ENCODE measurements around the gene ARHGAP25.
A peak's percentile ranks its signal among the peaks of the same experiment; 100 is the strongest.

Gene ARHGAP25

GRCh38 chr2:68850524-68850923, 115.9 kb downstream of the ARHGAP25 start:
- DNase-seq (ENCODE audit: low read depth in 2 of 2) = no peak
- H3K4me3 ChIP-seq (replicated peaks in 1 of 2; ENCODE audit: low read depth in 2 of 2, low read length in 2 of 2) = no peak overlapping the region
- TF ChIP-seq, protein P1, sequence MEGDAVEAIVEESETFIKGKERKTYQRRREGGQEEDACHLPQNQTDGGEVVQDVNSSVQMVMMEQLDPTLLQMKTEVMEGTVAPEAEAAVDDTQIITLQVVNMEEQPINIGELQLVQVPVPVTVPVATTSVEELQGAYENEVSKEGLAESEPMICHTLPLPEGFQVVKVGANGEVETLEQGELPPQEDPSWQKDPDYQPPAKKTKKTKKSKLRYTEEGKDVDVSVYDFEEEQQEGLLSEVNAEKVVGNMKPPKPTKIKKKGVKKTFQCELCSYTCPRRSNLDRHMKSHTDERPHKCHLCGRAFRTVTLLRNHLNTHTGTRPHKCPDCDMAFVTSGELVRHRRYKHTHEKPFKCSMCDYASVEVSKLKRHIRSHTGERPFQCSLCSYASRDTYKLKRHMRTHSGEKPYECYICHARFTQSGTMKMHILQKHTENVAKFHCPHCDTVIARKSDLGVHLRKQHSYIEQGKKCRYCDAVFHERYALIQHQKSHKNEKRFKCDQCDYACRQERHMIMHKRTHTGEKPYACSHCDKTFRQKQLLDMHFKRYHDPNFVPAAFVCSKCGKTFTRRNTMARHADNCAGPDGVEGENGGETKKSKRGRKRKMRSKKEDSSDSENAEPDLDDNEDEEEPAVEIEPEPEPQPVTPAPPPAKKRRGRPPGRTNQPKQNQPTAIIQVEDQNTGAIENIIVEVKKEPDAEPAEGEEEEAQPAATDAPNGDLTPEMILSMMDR (IDR thresholded peaks at IDR 0.05; ENCODE audit: low read depth, low read length) = no peak

DNA sequence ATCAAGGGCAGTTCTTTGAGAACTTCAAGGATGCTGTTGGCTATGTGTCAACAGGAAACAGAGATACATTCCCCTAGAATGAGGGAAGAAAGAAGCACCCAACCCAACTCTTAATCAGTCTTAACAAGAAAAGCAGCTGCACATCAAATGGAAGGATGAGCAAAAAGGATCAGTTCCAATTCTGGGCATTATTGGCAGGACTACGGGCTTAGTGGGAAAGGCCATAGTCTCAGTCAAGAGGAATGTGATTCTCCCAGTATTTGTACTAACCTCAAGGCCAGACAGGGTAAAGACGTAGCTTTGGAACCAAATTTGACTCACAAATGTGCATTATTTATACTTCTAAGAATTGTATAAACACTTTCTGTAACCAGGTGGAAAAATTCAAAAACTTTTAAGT, 118.4 kb downstream of the ARHGAP25 start:
- TF ChIP-seq, protein P1 (IDR thresholded peaks at IDR 0.05; ENCODE audit: low read depth, low read length) = no peak
- DNase-seq (ENCODE audit: low read depth in 2 of 2) = peak in 1 of 2 donors; percentile 43
- no peak overlapping the region for H3K4me3 ChIP-seq (replicated peaks in 1 of 2; ENCODE audit: low read depth in 2 of 2, low read length in 2 of 2)

DNA sequence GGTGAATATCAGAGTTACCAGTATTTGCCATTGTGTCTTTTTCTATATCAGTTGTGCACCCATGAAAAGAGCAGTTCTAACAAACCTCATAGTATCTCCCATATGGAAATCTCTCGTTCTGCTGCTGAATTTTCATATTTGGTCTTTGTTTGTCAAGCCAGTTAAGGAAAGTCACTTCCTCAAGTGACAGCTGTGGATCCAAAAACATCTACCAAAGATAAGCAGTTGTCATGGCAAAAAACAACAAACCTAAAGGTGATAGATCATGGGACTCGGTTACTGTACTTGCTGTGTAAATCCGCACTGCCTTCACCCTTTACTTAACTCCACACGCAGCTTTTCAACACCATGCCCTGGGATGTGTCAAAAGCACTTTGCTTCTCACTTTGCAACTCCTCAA, 119.3 kb downstream of the ARHGAP25 start:
- DNase-seq (ENCODE audit: low read depth in 2 of 2) = peak in 1 of 2 donors; percentile 13
- TF ChIP-seq, protein P1 (IDR thresholded peaks at IDR 0.05; ENCODE audit: low read depth, low read length) = no peak
- H3K4me3 ChIP-seq (replicated peaks in 1 of 2; ENCODE audit: low read depth in 2 of 2, low read length in 2 of 2) = no peak overlapping the region

DNA sequence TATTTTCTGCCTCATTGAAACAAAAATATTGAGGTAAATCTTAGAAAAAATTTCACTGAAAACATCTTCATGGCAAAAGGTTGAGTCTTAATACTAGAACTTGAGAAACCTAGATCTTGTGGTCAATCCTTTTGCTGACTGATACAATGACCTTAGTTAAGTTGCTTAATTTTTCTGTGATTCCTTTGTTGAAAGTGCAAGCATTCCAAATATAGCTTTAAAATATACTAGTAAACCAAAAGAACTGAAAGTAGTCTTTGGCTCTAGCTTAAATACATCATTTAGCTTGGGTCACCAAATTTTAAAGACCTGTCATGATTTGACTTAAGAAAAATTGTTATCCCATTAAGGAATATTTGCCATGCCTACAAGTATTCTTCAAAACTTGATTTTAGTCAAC, 119.9 kb downstream of the ARHGAP25 start:
- TF ChIP-seq, protein P1 (IDR thresholded peaks at IDR 0.05; ENCODE audit: low read depth, low read length) = no peak
- no peak overlapping the region for H3K4me3 ChIP-seq (replicated peaks in 1 of 2; ENCODE audit: low read depth in 2 of 2, low read length in 2 of 2)
- DNase-seq (ENCODE audit: low read depth in 2 of 2) = no peak

GRCh38 chr2:68855550-68855949, 120.9 kb downstream of the ARHGAP25 start:
- no peak for DNase-seq (ENCODE audit: low read depth in 2 of 2)
- H3K4me3 ChIP-seq (replicated peaks in 1 of 2; ENCODE audit: low read depth in 2 of 2, low read length in 2 of 2) = no peak overlapping the region
- TF ChIP-seq, protein P1 (IDR thresholded peaks at IDR 0.05; ENCODE audit: low read depth, low read length) = no peak

DNA sequence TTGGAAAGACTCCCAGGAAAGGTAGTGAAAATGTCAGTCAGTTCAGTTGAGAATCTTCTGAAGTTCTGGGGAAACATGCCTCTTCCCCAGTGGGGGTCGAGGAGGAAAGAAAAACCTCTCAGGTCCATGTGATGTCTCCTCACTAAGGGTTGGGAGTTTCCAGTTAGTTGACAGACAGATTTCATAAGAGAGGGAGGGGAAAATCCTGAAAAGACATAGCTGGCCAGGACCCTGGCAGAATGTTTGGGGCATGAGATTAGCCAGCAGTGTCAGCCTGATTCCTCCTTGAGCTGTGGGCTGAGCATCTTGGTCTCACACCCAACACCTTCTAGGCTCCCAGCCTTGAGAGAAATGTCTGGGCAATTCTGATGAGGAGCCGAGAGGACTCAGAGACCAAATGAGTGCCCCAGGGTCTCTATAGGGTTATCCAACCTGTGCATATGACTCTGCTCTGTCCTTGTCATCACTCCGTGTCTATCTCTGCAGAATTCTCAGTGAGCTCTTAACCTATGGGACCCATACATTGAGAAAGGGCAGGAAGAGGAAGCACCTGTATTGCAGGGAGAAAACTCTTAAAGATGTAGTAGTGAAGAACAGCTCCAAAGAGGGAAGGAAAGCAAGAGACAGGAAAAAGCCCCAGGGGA, 122.7 kb downstream of the ARHGAP25 start:
- TF ChIP-seq, protein P1 (IDR thresholded peaks at IDR 0.05; ENCODE audit: low read depth, low read length) = no peak
- no peak for DNase-seq (ENCODE audit: low read depth in 2 of 2)
- H3K4me3 ChIP-seq (replicated peaks in 1 of 2; ENCODE audit: low read depth in 2 of 2, low read length in 2 of 2) = no peak overlapping the region
